ENCODE measurements around the gene FHIP1A.

DNA sequence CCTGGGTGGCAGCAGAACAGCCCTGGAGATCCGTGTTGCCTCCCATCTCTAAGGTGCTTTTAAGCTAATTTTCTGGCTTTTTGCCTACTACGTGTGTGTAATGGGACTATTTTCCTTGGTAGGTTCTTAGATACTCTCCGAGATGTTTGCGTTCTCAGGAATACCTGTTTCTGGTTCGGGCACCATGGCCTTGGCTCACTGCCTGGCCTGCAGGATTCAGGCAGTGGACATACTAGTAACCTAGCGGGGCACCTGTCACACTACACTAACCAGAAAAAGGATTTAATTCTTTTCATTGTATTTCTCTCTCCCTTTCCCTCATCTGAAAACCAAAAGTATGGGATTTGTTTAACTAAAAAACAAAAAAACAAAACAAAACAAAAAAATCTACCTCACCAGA is 29.2 kb downstream of the FHIP1A start:
- TF ChIP-seq, protein P1, sequence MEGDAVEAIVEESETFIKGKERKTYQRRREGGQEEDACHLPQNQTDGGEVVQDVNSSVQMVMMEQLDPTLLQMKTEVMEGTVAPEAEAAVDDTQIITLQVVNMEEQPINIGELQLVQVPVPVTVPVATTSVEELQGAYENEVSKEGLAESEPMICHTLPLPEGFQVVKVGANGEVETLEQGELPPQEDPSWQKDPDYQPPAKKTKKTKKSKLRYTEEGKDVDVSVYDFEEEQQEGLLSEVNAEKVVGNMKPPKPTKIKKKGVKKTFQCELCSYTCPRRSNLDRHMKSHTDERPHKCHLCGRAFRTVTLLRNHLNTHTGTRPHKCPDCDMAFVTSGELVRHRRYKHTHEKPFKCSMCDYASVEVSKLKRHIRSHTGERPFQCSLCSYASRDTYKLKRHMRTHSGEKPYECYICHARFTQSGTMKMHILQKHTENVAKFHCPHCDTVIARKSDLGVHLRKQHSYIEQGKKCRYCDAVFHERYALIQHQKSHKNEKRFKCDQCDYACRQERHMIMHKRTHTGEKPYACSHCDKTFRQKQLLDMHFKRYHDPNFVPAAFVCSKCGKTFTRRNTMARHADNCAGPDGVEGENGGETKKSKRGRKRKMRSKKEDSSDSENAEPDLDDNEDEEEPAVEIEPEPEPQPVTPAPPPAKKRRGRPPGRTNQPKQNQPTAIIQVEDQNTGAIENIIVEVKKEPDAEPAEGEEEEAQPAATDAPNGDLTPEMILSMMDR (IDR thresholded peaks at IDR 0.05; ENCODE audit: insufficient read depth, low read length), result no peak
- TF ChIP-seq GABPA (IDR thresholded peaks at IDR 0.05; ENCODE audit: low read depth) (no peak), POLR2AphosphoS5 (IDR thresholded peaks at IDR 0.05; ENCODE audit: low read depth) (no peak), SPI1 (IDR thresholded peaks at IDR 0.05; ENCODE audit: borderline replicate concordance, low read depth) (no peak)
- TF ChIP-seq, protein P2, sequence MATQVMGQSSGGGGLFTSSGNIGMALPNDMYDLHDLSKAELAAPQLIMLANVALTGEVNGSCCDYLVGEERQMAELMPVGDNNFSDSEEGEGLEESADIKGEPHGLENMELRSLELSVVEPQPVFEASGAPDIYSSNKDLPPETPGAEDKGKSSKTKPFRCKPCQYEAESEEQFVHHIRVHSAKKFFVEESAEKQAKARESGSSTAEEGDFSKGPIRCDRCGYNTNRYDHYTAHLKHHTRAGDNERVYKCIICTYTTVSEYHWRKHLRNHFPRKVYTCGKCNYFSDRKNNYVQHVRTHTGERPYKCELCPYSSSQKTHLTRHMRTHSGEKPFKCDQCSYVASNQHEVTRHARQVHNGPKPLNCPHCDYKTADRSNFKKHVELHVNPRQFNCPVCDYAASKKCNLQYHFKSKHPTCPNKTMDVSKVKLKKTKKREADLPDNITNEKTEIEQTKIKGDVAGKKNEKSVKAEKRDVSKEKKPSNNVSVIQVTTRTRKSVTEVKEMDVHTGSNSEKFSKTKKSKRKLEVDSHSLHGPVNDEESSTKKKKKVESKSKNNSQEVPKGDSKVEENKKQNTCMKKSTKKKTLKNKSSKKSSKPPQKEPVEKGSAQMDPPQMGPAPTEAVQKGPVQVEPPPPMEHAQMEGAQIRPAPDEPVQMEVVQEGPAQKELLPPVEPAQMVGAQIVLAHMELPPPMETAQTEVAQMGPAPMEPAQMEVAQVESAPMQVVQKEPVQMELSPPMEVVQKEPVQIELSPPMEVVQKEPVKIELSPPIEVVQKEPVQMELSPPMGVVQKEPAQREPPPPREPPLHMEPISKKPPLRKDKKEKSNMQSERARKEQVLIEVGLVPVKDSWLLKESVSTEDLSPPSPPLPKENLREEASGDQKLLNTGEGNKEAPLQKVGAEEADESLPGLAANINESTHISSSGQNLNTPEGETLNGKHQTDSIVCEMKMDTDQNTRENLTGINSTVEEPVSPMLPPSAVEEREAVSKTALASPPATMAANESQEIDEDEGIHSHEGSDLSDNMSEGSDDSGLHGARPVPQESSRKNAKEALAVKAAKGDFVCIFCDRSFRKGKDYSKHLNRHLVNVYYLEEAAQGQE (IDR thresholded peaks at IDR 0.05; ENCODE audit: insufficient replicate concordance, low read depth), result no peak

Measured in HL-60 (cell line).